HG03066 (cell line): ENCODE measurements around the gene LGALSL.
A peak's percentile ranks its signal among the peaks of the same experiment; 100 is the strongest.
"Not testable (repeated sequence)": the region's sequence is repeated elsewhere in the genome, so short reads cannot be mapped to it uniquely, and the experiment has no call there.

Experiments used
- ATAC-seq: cut with Tn5 transposase; IDR thresholded peaks from one replicate; pipeline ENCODE4 v1.9.1; 2021; ENCODE audit warnings: low read depth; ENCODE audit not compliant: unreplicated experiment

The LGALSL gene

DNA sequence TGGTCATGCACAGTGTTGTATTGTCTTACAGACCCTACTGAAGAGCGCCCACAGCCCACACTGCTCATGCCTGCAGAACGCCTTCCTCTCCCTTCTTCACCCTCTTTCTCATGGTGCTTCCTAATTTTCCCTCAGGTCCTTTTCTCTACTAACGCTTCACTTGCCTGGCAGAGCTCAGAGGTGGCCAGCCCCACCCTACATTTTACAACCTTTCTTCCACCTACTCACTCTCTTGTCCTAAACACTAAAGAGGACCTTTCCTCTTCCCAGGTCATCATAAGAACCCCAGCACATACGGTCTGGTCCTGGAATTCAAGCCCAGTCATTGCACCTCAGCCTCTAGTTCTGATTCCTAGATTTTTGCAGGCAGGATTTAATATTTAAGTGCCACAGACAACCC is 11.7 kb upstream of the LGALSL start:
- no peak for ATAC-seq

DNA sequence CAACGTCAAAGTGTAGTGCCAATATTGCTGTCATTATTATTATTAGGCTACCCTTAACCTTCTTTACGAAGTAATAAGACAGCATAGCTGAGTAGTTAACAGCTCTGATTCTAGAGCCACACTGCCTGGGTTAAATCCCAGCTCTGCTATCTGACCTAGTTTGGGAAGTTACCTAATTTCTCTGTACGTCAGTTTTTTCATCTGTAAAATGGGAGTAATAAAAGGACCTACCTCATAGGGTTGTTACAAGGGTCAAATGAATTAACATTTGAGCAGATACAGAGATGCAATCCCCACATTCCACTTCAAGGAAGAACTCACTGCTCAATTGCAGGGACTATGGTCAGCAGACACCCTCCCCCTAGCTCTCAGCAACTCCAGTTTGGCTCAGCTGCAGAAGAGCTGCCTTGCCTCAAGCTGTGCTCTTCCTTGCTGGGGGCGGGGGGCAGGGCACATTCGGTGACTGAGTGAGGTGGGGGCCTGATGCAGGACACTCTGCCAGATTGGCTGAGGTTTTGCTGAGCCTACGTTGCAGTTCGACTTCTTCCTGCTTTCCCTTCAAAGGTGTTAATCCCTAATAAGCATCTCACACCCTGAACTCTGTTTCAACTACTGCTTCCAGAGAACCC is 11.0 kb upstream of the LGALSL start:
- no peak for ATAC-seq

DNA sequence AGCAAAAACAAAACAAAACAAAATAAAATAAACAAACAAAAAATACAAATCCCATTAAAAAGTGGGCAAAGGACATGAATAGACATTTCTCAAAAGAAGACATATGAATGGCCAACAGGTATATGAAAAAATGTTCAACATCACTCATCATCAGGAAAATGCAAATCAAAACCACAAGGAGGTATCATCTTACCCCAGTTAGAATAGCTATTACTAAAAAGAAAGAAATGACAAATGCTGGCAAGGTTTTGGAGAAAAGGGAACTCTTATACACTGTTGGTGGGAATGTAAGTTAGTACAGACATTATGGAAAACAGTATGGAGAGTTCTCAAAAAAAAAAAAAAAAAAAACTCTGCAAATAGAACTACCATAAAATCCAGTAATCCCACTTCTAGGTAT is 8.0 kb upstream of the LGALSL start:
- not testable (repeated sequence) for ATAC-seq

DNA sequence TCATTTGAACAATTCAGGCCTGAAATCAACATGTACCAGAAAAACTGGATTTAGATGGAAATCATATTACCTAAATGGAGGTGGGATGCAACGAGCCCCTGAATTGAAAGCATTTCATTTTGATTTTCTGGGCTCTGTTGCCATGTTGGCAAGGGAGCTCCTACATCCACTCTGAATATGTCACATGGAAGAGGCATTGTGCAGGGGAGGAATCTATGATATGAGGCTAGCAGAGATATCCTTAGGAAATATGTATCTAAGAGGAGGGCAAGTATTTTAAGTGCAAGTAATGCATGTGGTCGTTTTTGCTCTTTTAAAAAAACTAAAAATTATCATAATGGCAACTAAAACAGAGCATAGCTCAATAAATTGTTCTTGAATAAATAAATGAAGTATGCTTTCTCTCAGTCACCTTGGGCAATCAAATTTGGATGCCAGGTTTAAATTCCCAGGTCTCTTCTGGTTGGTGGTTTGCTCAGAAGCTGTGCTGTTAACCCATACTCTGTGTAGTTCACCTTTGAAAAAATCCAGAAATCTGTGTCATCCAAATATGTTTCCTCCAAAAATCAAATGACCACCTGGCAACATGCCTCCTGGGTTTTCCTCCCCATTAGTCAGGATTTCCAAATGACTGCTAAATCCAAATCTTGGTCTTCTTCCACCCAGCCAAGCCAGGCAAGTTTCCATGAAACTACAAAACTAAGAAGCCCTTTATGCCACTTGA is 6.5 kb upstream of the LGALSL start:
- ATAC-seq = no peak

DNA sequence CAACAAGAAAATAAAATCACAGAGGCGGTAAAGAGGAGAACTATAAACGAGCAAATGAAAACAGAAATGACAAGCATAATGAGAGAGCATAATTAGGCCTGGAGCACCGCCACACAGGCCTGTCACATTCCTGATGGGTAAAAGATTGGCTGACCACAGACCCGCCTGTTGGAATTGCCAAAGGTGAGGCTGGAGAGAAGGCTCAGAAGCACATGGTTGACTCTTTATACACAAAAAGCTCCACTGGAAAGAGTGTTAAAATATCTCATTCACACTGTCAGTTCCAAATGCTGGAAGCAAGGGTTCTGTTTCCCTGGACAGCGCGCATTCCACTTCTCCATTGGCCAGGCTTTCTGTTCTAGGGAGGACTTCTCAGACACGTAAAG is 5.9 kb upstream of the LGALSL start:
- ATAC-seq = no peak

DNA sequence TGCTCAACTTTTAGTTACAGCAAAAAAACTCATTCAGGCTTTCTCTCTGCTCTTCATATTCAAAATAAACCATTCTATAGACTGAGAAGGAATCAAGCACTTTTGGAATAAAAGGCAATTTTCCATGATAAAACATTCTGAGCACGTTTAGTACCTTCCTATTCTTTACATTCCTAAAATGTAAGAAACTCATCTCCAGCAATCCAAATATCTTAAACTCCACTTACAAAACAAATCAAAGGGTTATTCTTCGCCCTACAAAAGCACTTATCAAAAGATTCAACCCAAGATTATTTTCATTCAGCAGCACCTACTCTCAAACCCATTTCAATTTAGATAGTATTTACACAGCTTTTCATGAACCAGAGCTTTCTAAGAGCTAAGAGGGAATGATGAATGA is 2.9 kb upstream of the LGALSL start:
- ATAC-seq = no peak

DNA sequence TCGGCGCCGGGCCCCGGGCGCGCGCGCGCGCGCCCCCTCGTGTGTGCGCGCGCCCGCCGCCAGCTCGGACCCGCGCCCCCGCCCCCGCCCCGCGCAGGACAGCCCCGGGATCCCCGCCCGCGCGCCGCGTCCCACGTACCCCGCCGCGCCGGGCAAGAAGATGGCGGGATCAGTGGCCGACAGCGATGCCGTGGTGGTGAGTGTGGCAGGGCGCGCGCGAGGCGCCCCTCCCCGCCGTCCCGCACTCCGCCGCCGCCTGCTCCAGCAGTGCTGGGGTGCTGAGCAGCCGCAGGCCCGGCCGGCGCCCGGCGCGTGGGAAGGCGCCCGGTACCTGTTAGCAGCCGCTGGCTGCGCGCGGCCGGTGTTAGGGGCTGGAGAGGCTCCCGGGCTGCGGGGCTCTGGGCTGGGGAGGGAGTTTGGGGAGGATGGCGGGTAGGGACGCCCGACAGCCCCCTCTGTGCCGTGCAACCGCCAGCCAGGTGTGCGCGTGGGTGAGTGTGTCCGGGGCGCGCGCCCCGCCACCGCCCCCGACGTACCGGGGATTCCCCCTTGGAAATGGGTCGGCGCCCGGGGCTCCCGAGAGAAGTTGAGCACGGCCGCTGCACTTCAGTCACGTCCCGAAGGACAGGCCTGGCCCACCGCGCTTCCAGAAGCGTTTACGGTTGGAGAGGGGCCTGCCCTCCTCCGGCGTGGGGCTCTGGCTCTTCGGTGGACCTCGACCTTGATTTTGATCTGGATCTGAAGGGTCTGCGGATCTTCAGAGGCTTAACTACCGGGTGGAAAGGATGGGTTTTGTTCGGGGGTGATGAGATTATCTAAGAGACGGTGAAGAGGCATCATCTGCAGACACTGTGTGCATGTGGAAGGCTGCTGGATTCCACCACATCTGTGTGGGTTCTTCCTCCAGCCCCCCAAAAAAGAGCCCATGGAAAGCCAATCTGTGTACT is 697 bp downstream of the LGALSL start:
- peak; percentile 46 for ATAC-seq

DNA sequence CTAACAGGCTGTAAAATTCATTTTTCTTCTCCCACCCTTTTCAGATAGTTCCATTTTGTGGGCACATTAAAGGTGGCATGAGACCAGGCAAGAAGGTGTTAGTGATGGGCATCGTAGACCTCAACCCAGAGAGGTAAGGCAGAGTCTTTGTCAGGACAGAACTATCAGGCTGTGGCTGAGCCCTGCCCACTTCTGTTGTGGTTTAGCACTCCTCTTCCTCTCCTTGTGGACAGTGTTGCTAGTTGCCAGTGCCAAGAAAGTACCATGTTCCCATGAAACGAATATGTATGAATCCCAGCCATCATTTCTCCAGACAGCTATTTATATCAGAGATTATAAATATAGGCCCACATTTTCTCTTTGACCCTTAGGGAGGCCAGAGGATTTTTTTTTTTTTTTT is 1.6 kb downstream of the LGALSL start:
- no peak for ATAC-seq

DNA sequence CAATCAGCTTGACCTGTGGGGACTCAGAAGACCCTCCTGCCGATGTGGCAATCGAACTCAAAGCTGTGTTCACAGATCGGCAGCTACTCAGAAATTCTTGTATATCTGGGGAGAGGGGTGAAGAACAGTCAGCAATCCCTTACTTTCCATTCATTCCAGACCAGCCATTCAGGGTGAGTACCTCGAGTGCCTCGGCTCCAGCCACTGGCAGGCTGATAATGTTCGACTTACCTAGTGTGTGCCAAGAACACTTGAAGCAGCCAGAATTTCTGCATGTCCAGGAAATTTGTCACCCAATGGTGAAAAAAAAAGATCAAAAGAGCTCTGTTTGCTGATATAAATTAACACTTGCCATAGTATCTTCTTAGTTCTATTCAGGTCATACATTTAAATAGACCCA is 2.3 kb downstream of the LGALSL start:
- ATAC-seq = no peak

DNA sequence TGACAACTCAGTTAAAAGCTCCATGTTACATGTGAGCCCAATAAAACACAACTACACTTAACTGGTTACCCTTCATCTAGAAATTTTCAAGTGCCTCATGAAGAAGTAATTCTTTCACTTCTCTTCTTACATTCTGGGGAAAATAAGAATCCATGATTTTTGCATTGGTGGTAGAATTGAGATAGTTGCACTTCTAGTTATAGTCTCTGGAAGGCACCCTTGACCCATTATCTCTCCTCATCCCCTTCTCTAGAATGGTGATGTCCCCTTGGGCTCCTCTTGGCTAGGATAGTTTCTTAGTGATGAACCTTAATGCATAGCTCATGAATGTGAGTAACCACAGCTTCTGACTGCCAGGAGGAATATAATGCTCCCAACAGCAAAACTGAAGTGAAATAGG is 3.6 kb downstream of the LGALSL start:
- ATAC-seq = no peak

DNA sequence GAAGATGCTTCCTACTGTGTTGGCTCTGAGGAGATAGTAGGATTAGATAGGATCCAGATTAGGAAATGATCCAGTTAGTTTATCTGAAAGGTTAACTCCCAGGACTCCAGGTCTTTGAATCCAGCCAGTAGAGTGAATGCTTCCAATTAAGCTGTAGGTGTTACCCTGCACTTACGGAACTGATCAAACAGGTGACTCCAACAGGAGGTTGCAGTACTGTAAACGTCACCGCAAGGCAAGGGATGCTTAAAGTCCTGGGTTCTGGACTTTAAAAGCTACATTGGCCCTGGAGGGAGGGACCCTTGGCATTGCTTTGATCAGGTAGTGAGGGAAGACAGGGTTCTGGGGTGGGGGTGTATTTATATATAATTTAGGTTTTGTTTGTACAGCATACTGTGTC is 5.6 kb downstream of the LGALSL start:
- ATAC-seq = no peak

DNA sequence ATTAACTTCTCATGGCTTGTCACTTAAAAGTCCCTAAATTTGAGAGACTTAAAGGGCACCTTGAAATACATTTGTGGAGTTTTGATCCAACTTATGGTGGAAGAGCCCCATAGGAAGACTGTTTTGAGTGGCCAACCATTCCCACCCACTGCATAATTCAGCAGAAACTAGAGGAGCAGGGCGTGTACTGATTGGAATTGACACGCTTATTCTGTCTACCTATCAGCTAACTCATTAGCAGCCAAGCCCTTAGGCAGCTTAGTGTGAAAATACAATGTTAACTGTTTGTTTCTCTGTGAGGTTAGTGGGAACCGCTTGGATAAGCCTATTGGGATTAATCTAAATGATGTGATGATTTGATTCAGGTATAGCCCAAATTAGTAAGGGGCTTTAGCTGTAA is 6.4 kb downstream of the LGALSL start:
- no peak for ATAC-seq

DNA sequence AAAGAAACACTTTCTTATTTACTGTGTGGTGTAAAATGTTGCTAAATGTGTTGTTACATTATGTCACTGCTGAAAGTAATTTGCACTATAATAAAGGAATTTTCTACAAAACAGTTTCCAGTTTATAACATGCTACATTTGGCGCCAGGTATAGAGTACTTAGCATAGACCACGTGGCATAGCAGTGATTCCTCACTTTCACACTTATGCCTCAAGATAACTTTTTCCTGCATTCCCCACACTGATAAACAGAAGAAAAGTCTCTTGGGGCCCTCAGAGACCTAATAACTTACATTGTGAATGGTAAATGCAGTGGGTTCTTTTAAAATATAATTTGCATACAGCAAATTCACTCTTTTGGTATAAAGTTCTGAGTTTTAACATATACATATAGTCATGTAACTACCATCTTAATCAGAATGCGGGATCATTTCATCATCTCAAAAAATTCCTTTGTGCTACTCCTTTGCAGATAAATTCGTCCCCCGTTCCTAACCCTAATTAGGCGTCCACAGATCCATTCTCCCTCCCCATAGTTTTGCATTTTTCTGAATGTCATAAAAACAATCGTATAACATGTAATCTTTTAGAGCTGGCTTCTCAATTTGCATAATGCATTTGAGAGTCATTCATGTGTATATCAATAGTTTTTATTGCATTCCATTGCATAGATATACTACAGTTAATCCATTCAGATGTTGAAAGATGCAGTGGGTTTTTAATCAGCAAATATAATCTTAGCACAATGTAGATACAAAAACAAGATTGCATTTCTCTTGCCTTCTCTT is 7.5 kb downstream of the LGALSL start:
- ATAC-seq = no peak

DNA sequence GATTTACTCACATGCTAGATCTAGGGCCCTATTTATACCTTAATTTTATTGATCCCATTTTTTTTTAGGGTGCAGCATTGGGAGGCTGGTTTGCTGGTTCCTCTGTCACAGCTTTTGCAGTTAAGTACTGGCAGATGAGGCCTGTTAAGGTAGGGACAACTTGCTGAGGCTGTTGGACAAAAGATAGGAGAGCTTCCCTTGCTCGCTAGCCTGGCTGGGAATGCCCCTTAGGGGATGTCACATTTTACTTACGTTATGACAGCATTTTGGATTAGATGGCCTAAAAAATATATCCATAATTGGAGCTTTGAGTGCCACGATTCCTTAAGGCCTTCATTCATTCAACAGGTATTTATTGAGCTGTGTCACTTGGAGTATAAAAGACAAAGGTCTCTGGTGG is 8.2 kb downstream of the LGALSL start:
- ATAC-seq = no peak

DNA sequence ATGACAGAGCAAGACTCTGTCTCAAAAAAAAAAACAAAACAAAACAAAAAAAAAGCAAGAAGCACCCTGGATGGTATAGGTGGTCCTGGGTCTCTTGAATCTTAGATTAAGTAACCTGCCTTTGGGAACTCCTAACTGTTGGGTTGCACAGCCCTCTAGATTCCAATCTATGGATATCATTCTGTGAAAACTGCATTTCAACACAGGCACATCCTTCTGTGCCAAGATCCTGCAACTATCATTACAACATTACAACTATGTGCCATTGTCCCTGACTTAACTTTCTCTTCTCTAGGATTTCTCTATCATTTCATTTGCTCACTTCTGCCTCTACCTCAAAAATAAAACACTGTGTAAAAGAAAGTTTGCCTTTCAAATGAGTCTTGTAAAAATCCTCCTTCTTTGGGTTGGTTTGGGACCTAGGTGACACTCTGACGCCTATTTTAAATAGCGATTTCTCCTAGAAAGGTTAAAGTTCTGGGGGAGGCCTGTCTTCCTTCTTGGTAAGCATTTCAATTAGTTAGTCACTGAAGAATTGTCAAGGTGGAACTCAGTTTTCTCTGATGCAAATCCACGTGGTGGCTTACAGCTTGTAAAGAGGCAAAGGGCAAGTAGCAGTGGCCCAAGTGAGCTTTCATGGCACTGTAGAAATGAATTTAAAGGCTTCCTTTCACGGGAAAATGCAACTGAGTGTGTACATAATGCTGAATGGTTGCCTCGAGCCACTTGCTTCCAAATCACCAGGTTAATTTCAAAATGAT is 9.2 kb downstream of the LGALSL start:
- no peak for ATAC-seq

DNA sequence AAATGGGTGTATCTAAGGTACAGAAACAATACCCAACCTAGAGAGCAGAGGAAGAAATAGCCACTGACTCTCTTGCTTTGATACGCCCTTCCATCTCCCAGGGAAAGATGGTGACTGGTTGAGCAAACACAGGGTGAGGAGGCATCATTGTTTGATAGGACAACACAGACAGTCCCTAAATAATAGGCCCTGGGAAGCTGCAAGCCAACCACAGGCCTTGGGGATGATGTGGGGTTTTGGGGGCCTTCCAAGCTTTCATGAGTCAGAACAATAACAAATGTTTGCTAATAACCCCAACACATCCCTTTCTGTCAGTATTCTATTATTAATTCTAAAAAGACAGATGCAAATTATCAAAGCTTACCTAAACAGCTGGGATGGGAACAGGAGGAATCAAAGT is 9.8 kb downstream of the LGALSL start:
- no peak for ATAC-seq

DNA sequence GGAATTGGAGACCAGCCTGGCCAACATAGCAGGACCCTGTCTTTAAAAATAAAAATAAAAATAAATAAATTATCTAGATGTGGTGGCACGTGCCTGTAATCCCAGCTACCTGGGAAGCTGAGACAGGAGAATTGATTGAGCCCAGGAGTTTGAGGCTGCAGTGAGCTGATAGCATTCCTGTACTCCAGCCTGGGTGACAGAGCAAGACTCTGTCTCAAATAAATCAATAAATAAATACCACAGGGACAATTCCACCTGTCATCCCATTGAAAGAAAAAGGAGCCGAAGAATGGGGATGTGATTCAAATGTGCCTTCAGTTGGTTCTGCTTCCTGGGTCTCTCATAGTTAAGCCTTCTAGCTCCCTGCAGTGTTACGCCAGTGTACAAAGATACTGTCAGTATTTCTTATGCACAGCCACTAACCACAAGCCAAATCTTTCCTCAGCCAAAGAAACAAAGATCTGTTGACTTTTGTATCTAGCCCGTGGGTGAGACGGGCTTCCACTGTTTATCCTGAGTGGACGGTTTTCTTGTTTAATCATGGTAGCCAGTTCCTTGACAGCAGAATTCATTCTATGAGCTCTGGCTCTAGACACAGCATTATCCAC is 12.6 kb downstream of the LGALSL start:
- no peak for ATAC-seq

DNA sequence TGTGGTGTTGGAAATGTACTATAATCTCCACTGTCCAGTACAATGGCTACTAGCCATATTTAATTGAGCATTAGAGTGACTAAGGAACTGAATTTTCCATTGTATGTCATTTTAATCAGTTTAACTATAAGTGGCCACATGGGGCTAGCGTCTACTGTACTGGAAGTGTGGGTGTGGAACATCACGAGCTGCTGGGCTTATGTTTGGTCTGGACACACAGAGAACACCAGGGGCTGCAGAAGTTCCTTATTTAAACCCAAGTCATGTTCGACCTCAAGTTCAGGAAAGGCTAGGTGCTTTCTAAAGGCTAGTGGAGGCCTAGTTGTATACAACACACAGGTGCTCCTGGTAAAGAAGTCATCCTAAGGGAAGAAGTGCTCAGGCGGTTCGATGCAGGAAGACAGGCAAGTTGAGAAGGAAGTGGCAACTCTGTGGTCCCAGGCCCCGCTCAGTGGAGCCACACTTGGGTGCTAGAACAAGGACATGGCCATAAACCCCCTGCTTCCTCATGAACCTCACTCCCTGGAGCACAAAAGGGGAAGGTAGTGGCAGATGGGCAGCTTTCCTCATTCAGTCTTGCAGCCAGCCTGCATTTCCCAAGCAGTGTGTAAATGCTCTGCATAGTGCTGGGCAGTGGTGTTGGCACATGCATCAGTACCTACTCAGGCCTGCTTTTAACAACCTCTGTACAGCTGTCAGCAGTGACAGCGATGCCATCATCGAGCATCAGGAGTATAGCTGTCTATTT is 13.3 kb downstream of the LGALSL start:
- no peak for ATAC-seq

DNA sequence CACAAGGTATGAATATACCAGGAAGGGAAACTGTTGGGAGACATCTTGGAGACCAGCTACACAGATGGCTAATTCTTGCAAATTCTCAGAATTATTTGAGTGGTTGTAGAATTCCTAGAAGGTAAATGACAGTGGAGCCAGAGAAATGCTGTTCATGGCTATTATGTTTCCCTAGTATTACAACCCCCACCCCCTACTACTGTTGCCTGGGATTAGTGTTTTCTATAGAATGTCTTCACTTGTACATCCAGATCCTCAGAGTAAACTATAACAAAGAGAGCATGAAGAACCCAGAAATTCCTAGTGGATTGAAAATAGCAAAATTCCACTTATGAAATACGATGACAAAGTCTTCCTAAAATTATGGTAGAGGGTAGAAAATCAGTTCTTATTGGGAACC is 15.3 kb downstream of the LGALSL start:
- no peak for ATAC-seq
